H9 (cell line): ENCODE results near the gene MTG2. TPM values are rescaled to one million over a fixed set of nuclear protein-coding genes. Genes with fewer than 3 reads are reported as not detected.

Source experiments
- DNase-seq: peaks from one replicate; pipeline ENCODE4 v3.0.0-alpha.2; 2017
- H2AFZ ChIP-seq: one replicate; pipeline ENCODE4 v1.6.1; 2013; ENCODE audit warnings: mild to moderate bottlenecking, low read length, control low read depth, moderate library complexity
- H2AK5ac ChIP-seq: 2 replicates; pipeline ENCODE4 v1.6.1; 2013; ENCODE audit warnings: low read length, control low read depth, mixed read lengths; ENCODE audit not compliant: insufficient read length
- H2BK120ac ChIP-seq: one replicate; pipeline ENCODE4 v1.6.1; 2013; ENCODE audit warnings: low read depth, mild to moderate bottlenecking, low read length, control low read depth, inconsistent platforms; ENCODE audit not compliant: poor library complexity, severe bottlenecking
- H2BK12ac ChIP-seq: 2 replicates; pipeline ENCODE4 v1.6.1; 2013; ENCODE audit warnings: low read length, control low read depth, mixed read lengths, low read depth; ENCODE audit not compliant: insufficient read length
- H2BK15ac ChIP-seq: 2 replicates; pipeline ENCODE4 v1.6.1; 2013; ENCODE audit warnings: low read depth, low read length, control low read depth
- H2BK20ac ChIP-seq: one replicate; pipeline ENCODE4 v1.6.1; 2013; ENCODE audit warnings: low read depth, mild to moderate bottlenecking, low read length, control low read depth, inconsistent platforms; ENCODE audit not compliant: poor library complexity, severe bottlenecking
- H2BK5ac ChIP-seq: 2 replicates; pipeline ENCODE4 v1.6.1; 2013; ENCODE audit warnings: low read length, control low read depth, mixed read lengths; ENCODE audit not compliant: insufficient read length
- H3K14ac ChIP-seq: 2 replicates; pipeline ENCODE4 v1.6.1; 2013; ENCODE audit warnings: low read length, control low read depth; ENCODE audit not compliant: insufficient read depth
- H3K18ac ChIP-seq: 2 replicates; pipeline ENCODE4 v1.6.1; 2013; ENCODE audit warnings: low read depth, mild to moderate bottlenecking, mixed read lengths, low read length, control low read depth; ENCODE audit not compliant: insufficient read length
- H3K23ac ChIP-seq: 2 replicates; pipeline ENCODE4 v1.6.1; 2013; ENCODE audit warnings: low read length, control low read depth, mixed read lengths, low read depth; ENCODE audit not compliant: insufficient read length
- H3K23me2 ChIP-seq: 2 replicates; pipeline ENCODE4 v1.6.1; 2013; ENCODE audit warnings: low read depth, mild to moderate bottlenecking, mixed read lengths, low read length, control low read depth; ENCODE audit not compliant: insufficient read length, poor library complexity, severe bottlenecking
- H3K27ac ChIP-seq: 2 replicates; pipeline ENCODE4 v1.5.1; 2013; ENCODE audit warnings: low read length, control low read depth, mixed read lengths, low read depth; ENCODE audit not compliant: insufficient read length
- H3K27me3 ChIP-seq: 2 replicates; pipeline ENCODE4 v1.6.1; 2013; ENCODE audit warnings: low read length, control low read depth, inconsistent platforms; ENCODE audit not compliant: insufficient read depth
- H3K4ac ChIP-seq: 2 replicates; pipeline ENCODE4 v1.6.1; 2013; ENCODE audit warnings: low read depth, mild to moderate bottlenecking, control low read depth, inconsistent platforms, low read length, moderate library complexity
- H3K4me1 ChIP-seq: 2 replicates; pipeline ENCODE4 v1.6.1; 2013; ENCODE audit warnings: low read length, control low read depth, inconsistent platforms; ENCODE audit not compliant: insufficient read depth
- H3K4me2 ChIP-seq: 2 replicates; pipeline ENCODE4 v1.6.1; 2013; ENCODE audit warnings: low read length, control low read depth, mixed read lengths; ENCODE audit not compliant: insufficient read length, insufficient read depth
- H3K56ac ChIP-seq: 2 replicates; pipeline ENCODE4 v1.6.1; 2013; ENCODE audit warnings: low read depth, mild to moderate bottlenecking, mixed read lengths, low read length, control low read depth; ENCODE audit not compliant: insufficient read length
- H3K79me1 ChIP-seq: 2 replicates; pipeline ENCODE4 v1.6.1; 2013; ENCODE audit warnings: low read depth, mild to moderate bottlenecking, moderate library complexity, low read length, control low read depth, inconsistent platforms; ENCODE audit not compliant: insufficient read depth, poor library complexity, severe bottlenecking
- H3K79me2 ChIP-seq: 2 replicates; pipeline ENCODE4 v1.6.1; 2013; ENCODE audit warnings: low read length, control low read depth, inconsistent platforms; ENCODE audit not compliant: insufficient read depth
- H3K9ac ChIP-seq: 2 replicates; pipeline ENCODE4 v1.6.1; 2013; ENCODE audit warnings: low read length, control low read depth, mixed read lengths; ENCODE audit not compliant: insufficient read length; ENCODE audit errors: extremely low read depth
- H3K9me3 ChIP-seq: one replicate; pipeline ENCODE4 v1.6.1; 2013; ENCODE audit warnings: low read depth, low read length, inconsistent platforms; ENCODE audit not compliant: control insufficient read depth
- H3T11ph ChIP-seq: one replicate; pipeline ENCODE4 v1.6.1; 2013; ENCODE audit warnings: mild to moderate bottlenecking, low read length, control low read depth, inconsistent platforms
- H4K20me1 ChIP-seq: one replicate; pipeline ENCODE4 v1.6.1; 2013; ENCODE audit not compliant: control insufficient read depth, insufficient read length, insufficient read depth
- H4K5ac ChIP-seq: 2 replicates; pipeline ENCODE4 v1.6.1; 2013; ENCODE audit warnings: low read depth, mild to moderate bottlenecking, mixed read lengths, low read length, control low read depth; ENCODE audit not compliant: insufficient read length
- H4K8ac ChIP-seq: replicated peaks from 2 replicates; pipeline ENCODE4 v1.6.1; 2013; ENCODE audit warnings: low read length, control low read depth, mixed read lengths, low read depth; ENCODE audit not compliant: insufficient read length
- H4K91ac ChIP-seq: 2 replicates; pipeline ENCODE4 v1.6.1; 2013; ENCODE audit warnings: low read depth, mild to moderate bottlenecking, moderate library complexity, mixed read lengths, low read length, control low read depth; ENCODE audit not compliant: insufficient read length
- H3K27ac Mint-ChIP-seq, 3 experiments: 2 replicates in 2 of 3; 3 replicates in 1 of 3; pipeline ENCODE4 v1.8.0; 2020 to 2021; ENCODE audit warnings: mixed read lengths in 3 of 3, mild to moderate bottlenecking in 1 of 3, moderate library complexity in 1 of 3
- H3K27me3 Mint-ChIP-seq: 2 replicates; pipeline ENCODE4 v1.8.0; 2021; ENCODE audit warnings: low read depth, mild to moderate bottlenecking, moderate library complexity, mixed read lengths
- H3K36me3 Mint-ChIP-seq, 3 experiments: 2 replicates in 2 of 3; 3 replicates in 1 of 3; pipeline ENCODE4 v1.8.0; 2020 to 2021; ENCODE audit warnings: low read depth in 3 of 3, mixed read lengths in 3 of 3; ENCODE audit not compliant: insufficient read depth in 1 of 3
- H3K4me1 Mint-ChIP-seq, 2 experiments: 2 replicates each; pipeline ENCODE4 v1.8.0; 2020; ENCODE audit warnings: mixed read lengths in 2 of 2
- H3K4me3 Mint-ChIP-seq, 2 experiments: 2 replicates in 1 of 2; 3 replicates in 1 of 2; pipeline ENCODE4 v1.8.0; 2020 to 2021; ENCODE audit warnings: mild to moderate bottlenecking in 2 of 2, mixed read lengths in 2 of 2, moderate library complexity in 1 of 2
- H3K9me3 Mint-ChIP-seq, 2 experiments: 2 replicates in 1 of 2; 3 replicates in 1 of 2; pipeline ENCODE4 v1.8.0; 2020; ENCODE audit warnings: mild to moderate bottlenecking in 2 of 2, mixed read lengths in 2 of 2, moderate library complexity in 1 of 2
- CTCF ChIP-seq: fragments of 200-600 bp; sonication (generic); conservative IDR thresholded peaks from 3 replicates; pipeline ENCODE4 v1.8.0; 2021; ENCODE audit warnings: antibody characterized with exemption, mild to moderate bottlenecking
- WGBS: extraction: QIAGEN DNeasy Blood & Tissue Kit; methylation state at CpG from one replicate; pipeline ENCODE4 v1.1.7; 2013; ENCODE audit warnings: missing lambda C conversion rate, low lambda C conversion rate, mixed read lengths; ENCODE audit not compliant: insufficient read length; ENCODE audit errors: extremely low coverage; 5-methylcytosine and 5-hydroxymethylcytosine counted together
- total RNA-seq: library from RNA; stranded (reverse); gene quantifications from 2 replicates; pipeline ENCODE4 v1.2.1, GENCODE V29; 2021

MTG2 gene
- total RNA-seq, 1 experiment from 2014 or later: 25.1 TPM

GRCh38 chr20:62211216-62211615, 28.4 kb downstream of the MTG2 start:
- Histone ChIP-seq H3K4ac (no peak overlapping the region), H3T11ph (no peak overlapping the region), H2BK15ac (no peak overlapping the region), H3K23ac (no peak overlapping the region), H2BK20ac (no peak overlapping the region), H3K14ac (no peak overlapping the region), H4K5ac (no peak overlapping the region), H2AFZ (no peak overlapping the region), H3K4me1 (no peaks in the 10 kb centered on the region), H3K18ac (no peak overlapping the region), H4K20me1 (no peaks in the 10 kb centered on the region), H3K27ac (no peak overlapping the region), H3K27me3 (no peaks in the 10 kb centered on the region), H3K9me3 (no peaks in the 10 kb centered on the region), H3K79me1 (no peaks in the 10 kb centered on the region), H2BK120ac (no peak overlapping the region), H2BK5ac (no peak overlapping the region), H3K9ac (no peak overlapping the region), H3K79me2 (no peaks in the 10 kb centered on the region), H2AK5ac (no peak overlapping the region), H2BK12ac (no peak overlapping the region), H3K23me2 (no peaks in the 10 kb centered on the region), H4K91ac (no peak overlapping the region), H4K8ac (no peak overlapping the region), H3K4me2 (no peak overlapping the region), H3K56ac (no peak overlapping the region)
- Mint-ChIP-seq H3K27ac (no peak overlapping the region), H3K36me3 (no peaks in the 10 kb centered on the region), H3K4me1 (peaks cover 4 to 19% of the 10 kb centered on the region in 2 experiments), H3K4me3 (no peak overlapping the region), H3K27me3 (peaks cover 27% of the 10 kb centered on the region), H3K9me3 (no peaks in the 10 kb centered on the region)
- no peak for TF ChIP-seq CTCF
- WGBS: no CpG with 5 or more reads among the region's 8 CpGs
- DNase-seq: no peak
